Measurements from ENCODE around the gene C4A. TPM values are rescaled to one million over a fixed set of nuclear protein-coding genes. Genes with fewer than 3 reads are reported as not detected.
"Not testable (repeated sequence)": the region's sequence is repeated elsewhere in the genome, so short reads cannot be mapped to it uniquely, and the experiment has no call there.

Gene C4A
- total RNA-seq, 1 experiment from 2014 or later, result 3.8 TPM

DNA sequence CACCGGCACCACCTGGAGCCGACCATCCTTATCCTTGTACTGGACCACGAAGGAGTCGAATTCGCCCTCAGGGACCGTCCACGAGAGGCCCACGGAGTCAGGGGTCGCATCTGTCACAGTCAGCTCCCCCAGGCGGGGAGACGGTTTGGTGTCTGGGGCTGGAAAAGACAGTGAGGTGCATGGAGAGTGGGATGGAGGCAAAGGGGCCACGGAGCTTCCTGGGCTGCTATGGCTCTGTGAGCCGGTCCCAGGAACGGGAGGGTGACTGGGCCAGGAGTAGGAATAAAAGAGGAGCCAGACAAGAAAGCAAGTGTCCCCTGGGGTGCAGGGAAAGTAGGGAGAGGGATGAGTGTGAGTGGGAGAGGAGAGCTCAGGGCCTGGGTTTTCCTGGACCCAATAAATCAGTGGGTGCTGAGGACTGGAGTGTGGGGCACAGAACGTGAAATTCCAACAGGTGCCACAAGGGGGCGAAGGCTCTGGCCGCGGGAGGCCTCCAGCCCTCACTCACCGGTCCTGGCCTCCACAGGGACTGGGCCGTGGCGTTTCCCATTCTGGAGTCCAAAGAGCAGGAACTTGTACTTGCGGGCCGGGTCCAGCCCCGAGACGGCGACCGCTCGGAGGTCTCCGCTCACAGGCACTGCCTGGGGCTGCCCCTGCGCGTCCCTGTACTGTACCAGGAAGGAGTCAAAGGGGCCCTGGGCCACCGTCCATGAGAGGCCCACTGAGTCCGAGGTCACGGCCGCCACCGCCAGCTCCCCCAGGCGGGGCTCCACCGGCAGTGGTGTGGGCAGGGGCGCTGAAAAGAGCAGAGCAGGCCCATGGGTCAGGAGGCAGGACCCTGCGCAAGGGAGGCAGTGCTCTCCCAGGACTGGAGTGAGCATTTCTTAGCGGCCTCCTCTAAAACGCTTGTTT, 66.3 kb downstream of the C4A start (continued):
- TF ChIP-seq, protein P1, sequence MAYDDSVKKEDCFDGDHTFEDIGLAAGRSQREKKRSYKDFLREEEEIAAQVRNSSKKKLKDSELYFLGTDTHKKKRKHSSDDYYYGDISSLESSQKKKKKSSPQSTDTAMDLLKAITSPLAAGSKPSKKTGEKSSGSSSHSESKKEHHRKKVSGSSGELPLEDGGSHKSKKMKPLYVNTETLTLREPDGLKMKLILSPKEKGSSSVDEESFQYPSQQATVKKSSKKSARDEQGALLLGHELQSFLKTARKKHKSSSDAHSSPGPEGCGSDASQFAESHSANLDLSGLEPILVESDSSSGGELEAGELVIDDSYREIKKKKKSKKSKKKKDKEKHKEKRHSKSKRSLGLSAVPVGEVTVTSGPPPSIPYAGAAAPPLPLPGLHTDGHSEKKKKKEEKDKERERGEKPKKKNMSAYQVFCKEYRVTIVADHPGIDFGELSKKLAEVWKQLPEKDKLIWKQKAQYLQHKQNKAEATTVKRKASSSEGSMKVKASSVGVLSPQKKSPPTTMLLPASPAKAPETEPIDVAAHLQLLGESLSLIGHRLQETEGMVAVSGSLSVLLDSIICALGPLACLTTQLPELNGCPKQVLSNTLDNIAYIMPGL (CRISPR knock-in tag; IDR thresholded peaks at IDR 0.05), result peak; percentile 48
- TF ChIP-seq, protein P2, sequence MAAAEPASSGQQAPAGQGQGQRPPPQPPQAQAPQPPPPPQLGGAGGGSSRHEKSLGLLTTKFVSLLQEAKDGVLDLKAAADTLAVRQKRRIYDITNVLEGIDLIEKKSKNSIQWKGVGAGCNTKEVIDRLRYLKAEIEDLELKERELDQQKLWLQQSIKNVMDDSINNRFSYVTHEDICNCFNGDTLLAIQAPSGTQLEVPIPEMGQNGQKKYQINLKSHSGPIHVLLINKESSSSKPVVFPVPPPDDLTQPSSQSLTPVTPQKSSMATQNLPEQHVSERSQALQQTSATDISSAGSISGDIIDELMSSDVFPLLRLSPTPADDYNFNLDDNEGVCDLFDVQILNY (CRISPR knock-in tag; IDR thresholded peaks at IDR 0.05), result 0 out of 2 replicates have a peak, but pooled peaks have one; percentile 29
- TF ChIP-seq GABPB1 (CRISPR knock-in tag; IDR thresholded peaks at IDR 0.05), result 0 out of 2 replicates have a peak, but pooled peaks have one; percentile 8

DNA sequence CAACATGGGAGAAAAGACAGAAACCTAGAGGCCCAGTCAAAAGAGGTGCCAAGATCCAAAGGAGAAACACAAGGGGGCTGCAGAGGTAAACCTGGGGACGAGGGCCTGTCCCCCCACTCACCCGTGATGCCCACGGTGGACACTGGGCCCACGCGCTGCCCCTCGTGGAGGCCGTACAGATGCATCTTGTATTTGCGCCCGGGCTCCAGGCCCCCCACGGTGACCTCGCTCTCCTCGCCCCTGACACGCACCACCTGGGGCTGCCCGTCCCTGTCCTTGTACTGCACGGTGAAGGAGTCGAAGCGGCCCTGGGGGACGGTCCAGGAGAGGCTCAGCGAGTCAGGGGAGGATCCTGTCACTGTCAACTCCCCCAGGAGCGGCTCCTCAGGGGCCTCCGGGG, 67.3 kb downstream of the C4A start:
- H3K4me1 Mint-ChIP-seq; DNase-seq (ENCODE audit: low spot score); ATAC-seq; H3K4me3 Mint-ChIP-seq; H3K9me3 Mint-ChIP-seq; POLR2A ChIA-PET; H3K36me3 Mint-ChIP-seq; H3K27me3 Mint-ChIP-seq (ENCODE audit: low read depth); H3K27ac Mint-ChIP-seq: not testable (repeated sequence)
- CTCF ChIA-PET, result interaction anchor here (1.7 to 3.5 kb wide), 6 partner anchors 10 to 97 kb away, joined by 4 to 20 read pairs (median 15); partner anchors contain the start of gene FKBPL

DNA sequence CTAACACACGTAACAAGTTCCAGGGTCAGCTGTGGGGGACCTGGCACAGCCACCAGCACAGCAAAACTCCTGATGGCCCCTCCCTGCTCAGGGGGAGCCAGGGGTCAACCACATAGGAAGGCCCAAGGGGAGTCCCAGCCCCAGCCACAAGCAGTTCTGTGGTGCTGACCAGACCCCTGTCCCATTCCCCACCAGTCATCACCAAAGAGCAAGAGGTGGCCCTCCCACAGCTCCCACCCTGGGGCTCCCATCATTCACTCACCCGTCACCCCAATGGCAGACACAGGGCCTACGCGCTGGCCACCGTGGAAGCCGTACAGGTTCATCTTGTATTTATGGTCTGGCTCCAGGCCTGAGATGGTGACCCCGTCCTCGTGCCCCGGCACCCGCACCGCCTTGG, 67.9 kb downstream of the C4A start:
- POLR2A ChIA-PET; H3K9me3 Mint-ChIP-seq; H3K36me3 Mint-ChIP-seq; H3K4me1 Mint-ChIP-seq; H3K27me3 Mint-ChIP-seq (ENCODE audit: low read depth); ATAC-seq; CTCF ChIA-PET; DNase-seq (ENCODE audit: low spot score); H3K27ac Mint-ChIP-seq; H3K4me3 Mint-ChIP-seq: not testable (repeated sequence)

DNA sequence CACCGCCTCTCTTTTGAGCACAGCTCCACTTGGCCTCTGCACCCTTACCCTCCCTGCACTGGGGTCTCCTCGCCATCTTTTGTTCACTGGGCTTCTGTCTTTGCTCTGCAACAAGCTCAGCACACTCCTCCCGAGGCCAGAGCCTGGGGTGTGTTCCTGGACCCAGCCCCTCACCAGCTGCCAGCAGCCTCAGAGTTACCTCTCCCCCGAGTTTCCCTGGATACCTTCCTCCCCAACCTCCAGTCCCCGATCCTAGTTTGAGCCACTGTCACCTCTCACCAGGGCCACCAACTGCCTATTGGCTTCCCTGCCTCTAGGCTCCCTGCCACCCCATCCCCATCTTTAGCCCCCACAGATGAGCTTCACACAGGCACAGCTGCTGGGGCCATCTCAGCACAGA, 68.7 kb downstream of the C4A start:
- no peaks in the 10 kb centered on the region for H3K36me3 Mint-ChIP-seq
- H3K27ac Mint-ChIP-seq, result no peak overlapping the region
- no peaks in the 10 kb centered on the region for H3K9me3 Mint-ChIP-seq
- no peak for TF ChIP-seq TCF7 (CRISPR knock-in tag; IDR thresholded peaks at IDR 0.05; ENCODE audit: low read depth)
- no peak for TF ChIP-seq CREM (CRISPR knock-in tag; IDR thresholded peaks at IDR 0.05)
- TF ChIP-seq, protein P3, sequence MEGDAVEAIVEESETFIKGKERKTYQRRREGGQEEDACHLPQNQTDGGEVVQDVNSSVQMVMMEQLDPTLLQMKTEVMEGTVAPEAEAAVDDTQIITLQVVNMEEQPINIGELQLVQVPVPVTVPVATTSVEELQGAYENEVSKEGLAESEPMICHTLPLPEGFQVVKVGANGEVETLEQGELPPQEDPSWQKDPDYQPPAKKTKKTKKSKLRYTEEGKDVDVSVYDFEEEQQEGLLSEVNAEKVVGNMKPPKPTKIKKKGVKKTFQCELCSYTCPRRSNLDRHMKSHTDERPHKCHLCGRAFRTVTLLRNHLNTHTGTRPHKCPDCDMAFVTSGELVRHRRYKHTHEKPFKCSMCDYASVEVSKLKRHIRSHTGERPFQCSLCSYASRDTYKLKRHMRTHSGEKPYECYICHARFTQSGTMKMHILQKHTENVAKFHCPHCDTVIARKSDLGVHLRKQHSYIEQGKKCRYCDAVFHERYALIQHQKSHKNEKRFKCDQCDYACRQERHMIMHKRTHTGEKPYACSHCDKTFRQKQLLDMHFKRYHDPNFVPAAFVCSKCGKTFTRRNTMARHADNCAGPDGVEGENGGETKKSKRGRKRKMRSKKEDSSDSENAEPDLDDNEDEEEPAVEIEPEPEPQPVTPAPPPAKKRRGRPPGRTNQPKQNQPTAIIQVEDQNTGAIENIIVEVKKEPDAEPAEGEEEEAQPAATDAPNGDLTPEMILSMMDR (IDR thresholded peaks at IDR 0.05), result no peak
- TF ChIP-seq ZNF138 (CRISPR knock-in tag; conservative IDR thresholded peaks at IDR 0.05), result no peak
- TF ChIP-seq, protein P4, sequence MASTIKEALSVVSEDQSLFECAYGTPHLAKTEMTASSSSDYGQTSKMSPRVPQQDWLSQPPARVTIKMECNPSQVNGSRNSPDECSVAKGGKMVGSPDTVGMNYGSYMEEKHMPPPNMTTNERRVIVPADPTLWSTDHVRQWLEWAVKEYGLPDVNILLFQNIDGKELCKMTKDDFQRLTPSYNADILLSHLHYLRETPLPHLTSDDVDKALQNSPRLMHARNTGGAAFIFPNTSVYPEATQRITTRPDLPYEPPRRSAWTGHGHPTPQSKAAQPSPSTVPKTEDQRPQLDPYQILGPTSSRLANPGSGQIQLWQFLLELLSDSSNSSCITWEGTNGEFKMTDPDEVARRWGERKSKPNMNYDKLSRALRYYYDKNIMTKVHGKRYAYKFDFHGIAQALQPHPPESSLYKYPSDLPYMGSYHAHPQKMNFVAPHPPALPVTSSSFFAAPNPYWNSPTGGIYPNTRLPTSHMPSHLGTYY (CRISPR knock-in tag; IDR thresholded peaks at IDR 0.05), result no peak
- H3K27me3 Mint-ChIP-seq (ENCODE audit: low read depth), result no peaks in the 10 kb centered on the region; the same call in 1 of the 2 replicates
- H3K4me1 Mint-ChIP-seq, result peaks cover 2% of the 10 kb centered on the region; the same call in 1 of the 2 replicates
- no peak overlapping the region for H3K4me3 Mint-ChIP-seq
- ATAC-seq (no peak), DNase-seq (ENCODE audit: low spot score) (no peak)
- CTCF ChIA-PET, result no interaction called here
- POLR2A ChIA-PET, result no interaction called here

Small RNAs within 50 kb of the gene (microRNA-seq; reads per million reads assigned to microRNA genes)
- gene MIR1236 (ENCODE audit: borderline number of aligned reads), result 1.4 reads per million

Other genes starting within 250 kb of the C4A start
- gene CLIC1, start 245.5 kb upstream of the C4A start, total RNA-seq (2021), result 229 to 244 TPM (median 230 TPM) in 3 replicates
- gene MSH5, start 242.1 kb upstream of the C4A start, total RNA-seq (2021), result 43.1 to 62.3 TPM (median 56.1 TPM) in 3 replicates
- gene SAPCD1, start 219.4 kb upstream of the C4A start, total RNA-seq (2021), result 13.3 to 16.9 TPM (median 13.7 TPM) in 3 replicates
- 1.2 to 1.8 TPM (median 1.4 TPM) in 3 replicates for gene VWA7, start 204.7 kb upstream of the C4A start, total RNA-seq (2021)
- 147 to 177 TPM (median 161 TPM) in 3 replicates for gene VARS1, start 186.3 kb upstream of the C4A start, total RNA-seq (2021)
- gene LSM2, start 175.1 kb upstream of the C4A start, total RNA-seq (2021), result 104 to 121 TPM (median 119 TPM) in 3 replicates
- 1.2 to 2.1 TPM (median 1.9 TPM) in 3 replicates for gene HSPA1L, start 166.8 kb upstream of the C4A start, total RNA-seq (2021)
- 57.2 to 80.1 TPM (median 75.8 TPM) in 3 replicates for gene HSPA1A, start 166.5 kb upstream of the C4A start, total RNA-seq (2021)
- 75.3 to 105 TPM (median 96.4 TPM) in 3 replicates for gene HSPA1B, start 154.3 kb upstream of the C4A start, total RNA-seq (2021)
- gene NEU1, start 119.2 kb upstream of the C4A start, total RNA-seq (2021), result 42.6 to 44.8 TPM (median 42.8 TPM) in 3 replicates
- 3.1 to 3.5 TPM (median 3.5 TPM) in 3 replicates for gene SLC44A4, start 103.1 kb upstream of the C4A start, total RNA-seq (2021)
- gene EHMT2, start 84.4 kb upstream of the C4A start, total RNA-seq (2021), result 137 to 169 TPM (median 168 TPM) in 3 replicates
- 24.0 to 46.2 TPM (median 44.1 TPM) in 3 replicates for gene ZBTB12, start 80.0 kb upstream of the C4A start, total RNA-seq (2021)
- gene C2, start 54.3 kb upstream of the C4A start, total RNA-seq (2021), result 1.3 TPM in 3 replicates
- 1.4 to 2.7 TPM (median 1.4 TPM) in 3 replicates for gene CFB, start 36.0 kb upstream of the C4A start, total RNA-seq (2021)
- gene NELFE, start 23.1 kb upstream of the C4A start, total RNA-seq (2021), result 73.8 to 88.7 TPM (median 79.0 TPM) in 3 replicates
- gene SKIC2, start 22.9 kb upstream of the C4A start, total RNA-seq (2021), result 80.0 to 84.0 TPM (median 81.8 TPM) in 3 replicates
- gene DXO, start 9.9 kb upstream of the C4A start, total RNA-seq (2021), result 13.8 to 16.5 TPM (median 15.7 TPM) in 3 replicates
- gene C4B, start 32.7 kb downstream of the C4A start, total RNA-seq (2021), result 3.7 to 5.1 TPM (median 5.0 TPM) in 3 replicates
- 1.2 to 1.5 TPM (median 1.4 TPM) in 3 replicates for gene CYP21A2, start 56.4 kb downstream of the C4A start, total RNA-seq (2021)
- 6.4 to 10.9 TPM (median 9.0 TPM) in 3 replicates for gene TNXB, start 127.3 kb downstream of the C4A start, total RNA-seq (2021)
- gene ATF6B, start 146.2 kb downstream of the C4A start, total RNA-seq (2021), result 46.1 to 49.1 TPM (median 47.5 TPM) in 3 replicates
- gene FKBPL, start 148.2 kb downstream of the C4A start, total RNA-seq (2021), result 8.2 to 9.0 TPM (median 8.4 TPM) in 3 replicates
- 1.4 to 2.2 TPM (median 1.6 TPM) in 3 replicates for gene PRRT1, start 169.9 kb downstream of the C4A start, total RNA-seq (2021)
- gene PPT2, start 172.1 kb downstream of the C4A start, total RNA-seq (2021), result 30.0 to 33.8 TPM (median 31.6 TPM) in 3 replicates
- gene EGFL8, start 182.5 kb downstream of the C4A start, total RNA-seq (2021), result 15.7 to 17.5 TPM (median 17.4 TPM) in 3 replicates
- gene AGPAT1, start 194.0 kb downstream of the C4A start, total RNA-seq (2021), result 84.5 to 88.9 TPM (median 87.5 TPM) in 3 replicates
- 108 to 114 TPM (median 111 TPM) in 3 replicates for gene RNF5, start 196.3 kb downstream of the C4A start, total RNA-seq (2021)
- 17.7 to 20.0 TPM (median 18.1 TPM) in 3 replicates for gene AGER, start 202.2 kb downstream of the C4A start, total RNA-seq (2021)
- gene PBX2, start 208.1 kb downstream of the C4A start, total RNA-seq (2021), result 130 to 165 TPM (median 150 TPM) in 3 replicates
- 10.0 to 14.0 TPM (median 13.1 TPM) in 3 replicates for gene GPSM3, start 210.6 kb downstream of the C4A start, total RNA-seq (2021)
- 2.4 to 2.6 TPM (median 2.6 TPM) in 3 replicates for gene NOTCH4, start 242.0 kb downstream of the C4A start, total RNA-seq (2021)

All from WTC11 (cell line).